ENCODE data around the gene M6PR.
"Not testable (repeated sequence)": the region's sequence is repeated elsewhere in the genome, so short reads cannot be mapped to it uniquely, and the experiment has no call there.

The M6PR gene

DNA sequence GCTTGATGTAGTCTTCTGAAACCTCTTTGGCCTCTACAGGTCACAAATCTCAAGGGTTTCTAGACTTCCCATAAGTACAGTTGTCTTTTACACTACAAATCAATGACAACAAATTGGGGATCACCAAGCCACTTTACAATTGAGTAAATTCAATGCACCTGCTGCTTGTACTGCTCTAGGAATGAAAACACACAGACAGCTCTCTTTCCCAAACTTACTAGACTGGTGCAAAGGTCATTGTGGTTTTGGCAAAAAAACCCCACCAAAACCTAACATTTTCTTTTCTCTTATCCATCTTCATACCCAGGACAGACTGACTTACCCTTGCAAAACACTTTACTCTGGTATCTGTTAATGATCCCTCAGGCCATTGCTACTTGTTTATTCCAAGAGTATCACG is 2.7 kb downstream of the M6PR start:
- no peak for DNase-seq (ENCODE audit: low spot score)
- no peak for TF ChIP-seq CTCF (IDR thresholded peaks at IDR 0.05; ENCODE audit: extremely low read depth, insufficient read depth, missing control alignments)
- in situ Hi-C loops (cut with MboI; ENCODE audit: low pct_unique_long_range_greater_than_20kb, low sequenced_read_pairs, unreplicated experiment), result no loop called here

DNA sequence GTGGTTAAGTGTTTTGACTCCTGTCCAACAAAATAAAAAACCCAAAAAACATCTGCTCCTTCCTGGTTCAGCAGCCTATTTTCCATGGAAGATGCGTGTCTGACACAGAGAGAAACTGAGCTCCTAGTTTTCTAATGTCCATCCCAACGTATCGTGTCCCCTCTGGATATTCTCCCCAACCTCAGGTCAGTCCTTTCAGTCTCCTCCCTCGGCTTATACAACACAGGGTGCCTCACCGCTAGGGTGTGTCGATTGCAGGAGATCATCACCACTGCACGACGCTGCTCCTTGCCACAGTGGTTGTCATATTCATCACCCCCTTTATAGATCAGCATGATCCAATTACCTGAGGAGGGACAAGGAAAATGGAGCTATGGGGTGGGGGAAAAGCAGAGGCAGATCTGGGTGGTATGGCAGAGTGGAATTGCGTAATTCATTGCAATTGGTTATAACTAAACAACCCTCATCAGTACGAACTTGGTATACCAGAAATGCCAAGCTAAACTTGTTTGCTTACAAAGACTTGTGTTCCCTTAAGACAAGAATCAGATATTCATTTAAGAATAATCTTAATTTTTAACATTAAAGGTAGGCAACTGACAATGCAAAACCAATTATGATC is 5.8 kb downstream of the M6PR start:
- DNase-seq (ENCODE audit: low spot score), result no peak
- in situ Hi-C loops (cut with MboI; ENCODE audit: low pct_unique_long_range_greater_than_20kb, low sequenced_read_pairs, unreplicated experiment), result no loop called here
- no peak for TF ChIP-seq CTCF (IDR thresholded peaks at IDR 0.05; ENCODE audit: extremely low read depth, insufficient read depth, missing control alignments)

- in situ Hi-C loops (cut with MboI; ENCODE audit: low pct_unique_long_range_greater_than_20kb, low sequenced_read_pairs, unreplicated experiment), result no loop called here
- no peak for DNase-seq (ENCODE audit: low spot score)
- no peak for TF ChIP-seq CTCF (IDR thresholded peaks at IDR 0.05; ENCODE audit: extremely low read depth, insufficient read depth, missing control alignments)
These were observed 7.6 kb downstream of the M6PR start for GRCh38 chr12:8941691-8942478.

DNA sequence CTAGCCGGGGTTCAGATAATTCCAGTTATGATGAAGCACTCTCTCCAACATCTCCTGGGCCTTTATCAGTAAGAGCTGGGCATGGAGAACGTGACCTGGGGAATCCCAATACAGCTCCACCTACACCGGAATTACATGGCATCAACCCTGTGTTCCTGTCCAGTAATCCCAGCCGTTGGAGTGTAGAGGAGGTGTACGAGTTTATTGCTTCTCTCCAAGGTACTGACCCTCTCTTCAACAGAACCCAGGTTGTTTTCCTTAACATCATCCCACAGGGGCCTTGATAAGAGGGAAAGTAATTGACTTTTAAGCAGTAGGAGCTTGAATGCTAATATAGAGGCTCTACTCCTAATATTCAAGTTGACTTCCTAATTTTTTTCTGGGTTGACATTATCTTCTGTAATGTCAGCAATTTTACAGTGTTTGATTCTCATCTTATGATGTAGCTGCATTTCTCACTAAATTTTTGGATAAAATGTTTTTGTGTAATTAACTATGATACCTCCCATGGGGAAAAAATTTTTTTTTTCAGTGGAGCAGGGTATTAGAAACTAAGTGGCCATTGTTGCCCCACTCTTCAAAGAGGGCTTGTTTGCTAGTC is 11.5 kb downstream of the M6PR start:
- DNase-seq (ENCODE audit: low spot score); in situ Hi-C loops (cut with MboI; ENCODE audit: low pct_unique_long_range_greater_than_20kb, low sequenced_read_pairs, unreplicated experiment): not testable (repeated sequence)

DNA sequence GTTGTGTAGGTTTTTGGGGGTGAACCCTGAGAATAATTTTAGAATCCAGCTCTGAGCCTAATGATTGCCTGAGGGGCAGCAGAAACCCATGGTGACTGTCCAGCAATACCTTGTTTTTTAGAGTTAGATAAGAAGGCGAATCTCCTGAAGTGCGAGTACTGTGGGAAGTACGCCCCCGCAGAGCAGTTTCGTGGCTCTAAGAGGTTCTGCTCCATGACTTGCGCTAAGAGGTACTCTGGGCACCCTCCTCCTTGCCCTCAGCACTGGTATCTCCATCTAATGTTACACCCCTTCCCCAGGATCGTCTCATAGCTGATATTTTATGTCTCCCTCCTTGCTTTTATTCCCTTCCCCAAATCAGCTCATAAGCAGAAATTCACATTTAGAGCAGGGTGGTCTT is 12.7 kb downstream of the M6PR start:
- no peak for TF ChIP-seq CTCF (IDR thresholded peaks at IDR 0.05; ENCODE audit: extremely low read depth, insufficient read depth, missing control alignments)
- in situ Hi-C loops (cut with MboI; ENCODE audit: low pct_unique_long_range_greater_than_20kb, low sequenced_read_pairs, unreplicated experiment), result no loop called here
- no peak for DNase-seq (ENCODE audit: low spot score)

- DNase-seq (ENCODE audit: low spot score); in situ Hi-C loops (cut with MboI; ENCODE audit: low pct_unique_long_range_greater_than_20kb, low sequenced_read_pairs, unreplicated experiment): not testable (repeated sequence)
These were observed 15.4 kb downstream of the M6PR start for GRCh38 chr12:8934080-8934479.

- DNase-seq (ENCODE audit: low spot score); in situ Hi-C loops (cut with MboI; ENCODE audit: low pct_unique_long_range_greater_than_20kb, low sequenced_read_pairs, unreplicated experiment): not testable (repeated sequence)
These were observed 17.0 kb downstream of the M6PR start for GRCh38 chr12:8932464-8932863.

- in situ Hi-C loops (cut with MboI; ENCODE audit: low pct_unique_long_range_greater_than_20kb, low sequenced_read_pairs, unreplicated experiment); DNase-seq (ENCODE audit: low spot score): not testable (repeated sequence)
These were observed 18.7 kb downstream of the M6PR start for GRCh38 chr12:8930655-8931323.

Measured in GM13977 (cell line).